ENCODE results near the gene ARPC3.
"Not testable (repeated sequence)": the region's sequence is repeated elsewhere in the genome, so short reads cannot be mapped to it uniquely, and the experiment has no call there.

ARPC3 gene

DNA sequence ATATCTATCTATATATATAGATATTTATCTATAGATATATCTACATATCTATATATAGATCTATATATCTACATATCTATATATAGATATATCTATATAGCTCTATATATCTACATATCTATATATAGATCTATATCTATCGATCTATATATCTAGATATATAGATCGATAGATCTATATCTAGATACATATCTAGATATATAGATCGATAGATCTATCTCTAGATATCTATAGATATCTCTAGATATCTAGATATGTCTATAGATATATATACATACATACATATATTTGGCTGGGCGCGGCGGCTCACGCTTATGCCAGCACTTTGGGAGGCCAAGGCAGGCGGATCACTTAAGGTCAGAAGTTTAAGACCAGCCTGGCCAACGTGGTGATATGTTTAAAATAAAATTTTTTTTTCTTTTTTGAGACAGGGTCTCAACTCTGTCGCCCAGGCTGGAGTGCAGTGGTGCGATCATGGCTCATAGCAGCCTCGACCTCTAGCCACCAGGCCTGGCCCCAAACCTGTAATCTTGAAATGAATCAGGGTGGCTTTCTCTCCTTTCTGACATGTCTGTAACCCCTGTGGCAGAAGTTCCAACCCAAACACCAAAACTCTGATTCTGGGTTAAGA lies 18.1 kb downstream of the ARPC3 start:
- H3K4me3 ChIP-seq (ENCODE audit: low read length): no peak overlapping the region; the same call in 1 of the 2 replicates
- TF ChIP-seq ZNF274 (IDR thresholded peaks at IDR 0.05; ENCODE audit: low read depth, low read length): no peak

DNA sequence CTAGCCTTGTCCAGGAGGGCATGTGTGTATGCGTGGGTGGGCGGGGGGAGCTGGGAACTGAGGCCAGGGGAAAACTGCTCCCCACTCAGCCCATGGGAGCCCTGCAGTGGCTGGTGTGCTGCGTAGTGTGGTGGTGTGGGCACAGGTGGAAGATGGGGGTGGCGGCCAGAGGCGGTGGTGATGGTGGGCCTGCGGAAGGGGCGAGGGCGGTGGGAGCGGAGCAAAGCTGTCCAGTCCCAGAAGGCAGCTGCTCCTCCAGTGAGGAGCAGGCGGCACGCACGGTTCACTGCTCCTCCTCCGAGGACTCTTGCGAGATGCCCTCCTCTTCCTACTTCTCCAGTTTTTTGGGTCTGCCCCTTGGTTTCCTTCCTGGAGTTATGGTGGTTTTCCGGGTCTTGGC lies 20.5 kb downstream of the ARPC3 start:
- not testable (repeated sequence) for H3K4me3 ChIP-seq (ENCODE audit: low read length)

DNA sequence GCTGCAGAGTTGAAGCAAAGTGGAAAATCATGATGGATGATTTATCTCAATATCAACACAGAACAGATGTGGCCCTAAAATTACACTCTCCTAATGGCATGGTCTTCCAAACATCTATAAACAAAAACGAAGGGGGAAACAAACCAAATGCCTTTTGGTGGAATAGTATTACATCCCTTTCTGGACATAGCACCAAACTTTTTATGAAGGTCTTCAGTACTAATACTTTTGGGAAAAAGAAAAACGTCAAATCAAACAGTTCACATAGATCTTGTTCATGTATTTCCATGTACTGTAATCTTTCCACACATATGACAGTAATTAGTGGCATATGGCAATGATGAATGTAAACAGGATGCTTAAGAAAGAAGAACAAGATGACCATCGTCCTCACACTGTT lies 23.7 kb downstream of the ARPC3 start:
- no peak overlapping the region for H3K4me3 ChIP-seq (ENCODE audit: low read length)
- no peak for TF ChIP-seq ZNF274 (IDR thresholded peaks at IDR 0.05; ENCODE audit: low read depth, low read length)

DNA sequence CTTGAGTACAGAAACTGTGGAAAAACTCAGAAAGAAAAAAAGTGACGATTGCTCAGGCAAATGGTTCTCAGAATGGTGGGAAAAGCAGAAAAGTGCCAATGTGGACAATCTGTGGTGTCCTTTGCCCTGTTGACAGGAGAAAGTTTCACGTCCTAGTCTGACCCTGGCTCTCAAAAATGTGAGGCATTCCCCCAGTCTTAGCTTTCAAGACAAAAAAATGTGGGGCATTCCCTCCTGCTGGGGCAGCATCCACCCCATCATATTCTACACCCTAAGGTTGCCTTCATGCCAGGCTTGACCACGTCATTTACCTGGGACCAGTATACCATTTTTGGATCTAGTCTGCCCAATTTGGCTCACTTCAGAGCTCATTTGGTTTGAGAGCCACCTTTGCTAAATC lies 25.9 kb downstream of the ARPC3 start:
- TF ChIP-seq ZNF274 (IDR thresholded peaks at IDR 0.05; ENCODE audit: low read depth, low read length): no peak
- H3K4me3 ChIP-seq (ENCODE audit: low read length): no peak overlapping the region

DNA sequence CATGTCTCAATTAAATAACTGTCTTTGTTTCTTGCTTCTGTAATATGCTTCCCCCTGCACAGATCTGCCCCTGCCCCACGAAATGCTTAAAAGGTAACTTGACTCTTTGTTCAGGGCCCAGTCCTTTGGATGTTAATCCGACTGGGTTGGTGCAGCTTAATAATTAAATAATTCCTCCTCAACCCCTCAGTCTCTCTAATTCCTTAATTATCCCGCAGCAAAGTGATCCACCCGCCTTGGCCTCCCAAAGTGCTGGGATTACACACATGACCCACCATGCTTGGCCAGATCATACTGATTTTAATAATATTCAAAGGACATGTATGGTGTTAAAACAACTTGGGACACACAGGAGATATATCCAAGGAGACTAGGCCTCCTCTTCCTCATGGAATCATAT lies 28.4 kb downstream of the ARPC3 start:
- no peak overlapping the region for H3K4me3 ChIP-seq (ENCODE audit: low read length)
- no peak for TF ChIP-seq ZNF274 (IDR thresholded peaks at IDR 0.05; ENCODE audit: low read depth, low read length)

DNA sequence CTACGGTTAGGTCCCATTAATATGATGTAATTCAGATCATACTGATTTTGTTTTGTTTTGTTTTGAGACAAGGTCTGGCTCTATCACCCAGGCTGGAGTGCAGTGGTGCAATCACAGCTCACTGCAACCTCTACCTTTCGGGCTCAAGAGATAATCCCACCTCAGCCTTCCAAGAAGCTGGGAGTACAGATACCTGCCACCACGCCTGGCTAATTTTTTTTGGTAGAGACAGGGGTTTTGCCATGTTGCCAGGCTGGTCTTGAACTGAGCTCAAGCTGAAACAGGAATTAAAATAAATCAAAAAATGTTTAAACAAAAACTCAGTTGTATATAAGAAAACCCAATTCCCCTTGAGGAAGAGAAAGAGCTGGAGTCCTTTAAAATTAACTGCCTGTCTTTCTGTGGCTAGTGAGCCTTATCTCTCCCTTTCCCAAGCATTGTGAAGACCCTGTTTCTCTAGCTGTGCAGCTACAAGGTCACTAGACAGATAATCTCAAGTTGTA lies 28.9 kb downstream of the ARPC3 start:
- no peak for TF ChIP-seq ZNF274 (IDR thresholded peaks at IDR 0.05; ENCODE audit: low read depth, low read length)
- H3K4me3 ChIP-seq (ENCODE audit: low read length): no peak overlapping the region

DNA sequence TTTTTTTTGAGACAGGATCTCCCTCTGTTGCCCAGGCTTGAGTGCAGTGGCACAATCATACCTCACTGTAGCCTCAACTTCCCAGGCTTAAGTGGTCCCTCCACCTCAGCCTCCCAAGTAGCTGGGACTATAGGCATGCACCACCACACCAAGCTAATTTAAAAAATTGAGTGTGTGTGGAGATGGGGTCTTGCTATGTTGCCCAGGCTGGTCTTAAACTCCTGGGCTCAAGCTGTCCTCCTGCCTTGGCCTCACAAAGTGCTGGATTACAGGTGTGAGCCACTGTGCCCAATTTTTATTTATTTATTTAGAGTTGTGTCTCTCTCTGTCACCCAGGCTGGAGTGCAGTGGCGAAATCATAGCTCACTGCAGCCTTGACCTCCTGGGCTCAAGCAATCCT lies 29.5 kb downstream of the ARPC3 start:
- H3K4me3 ChIP-seq (ENCODE audit: low read length): not testable (repeated sequence)

DNA sequence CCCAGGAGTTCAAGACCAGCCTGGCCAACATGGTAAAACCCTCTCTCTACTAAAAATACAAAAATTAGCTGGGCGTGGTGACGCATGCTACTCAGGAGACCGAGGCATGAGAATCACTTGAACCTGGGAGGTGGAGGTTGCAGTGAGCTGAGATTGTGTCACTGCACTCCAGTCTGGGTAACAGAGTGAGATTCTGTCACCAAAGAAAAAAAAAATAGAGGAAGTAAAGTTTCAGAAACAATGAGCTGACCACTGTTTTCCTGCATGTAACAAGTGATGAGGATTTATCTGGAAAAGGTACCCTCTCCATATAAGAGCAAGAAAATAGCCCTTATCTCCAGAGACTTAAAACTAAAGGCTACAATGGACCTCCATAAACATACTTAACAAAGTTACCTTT lies 33.0 kb downstream of the ARPC3 start:
- not testable (repeated sequence) for H3K4me3 ChIP-seq (ENCODE audit: low read length)

DNA sequence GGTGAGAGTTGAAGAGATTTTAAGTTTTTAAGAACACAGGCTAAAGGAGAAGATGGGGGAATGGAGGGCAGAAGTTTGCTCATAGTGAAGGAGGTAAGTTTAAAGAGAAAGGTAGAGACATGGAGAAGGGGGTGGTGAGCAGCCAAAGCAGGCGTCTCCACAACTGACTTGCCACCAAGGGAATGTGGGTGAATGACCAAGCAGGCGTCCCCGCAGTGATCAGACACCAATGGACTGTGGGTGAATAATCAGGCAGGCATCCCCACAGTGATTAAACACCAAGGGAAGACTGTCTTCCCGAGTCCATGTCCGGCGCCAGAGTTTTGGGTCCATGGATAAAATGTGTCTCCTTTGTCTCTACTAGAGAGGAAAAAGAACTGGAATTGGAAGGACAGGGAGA lies 40.1 kb downstream of the ARPC3 start:
- not testable (repeated sequence) for H3K4me3 ChIP-seq (ENCODE audit: low read length)

DNA sequence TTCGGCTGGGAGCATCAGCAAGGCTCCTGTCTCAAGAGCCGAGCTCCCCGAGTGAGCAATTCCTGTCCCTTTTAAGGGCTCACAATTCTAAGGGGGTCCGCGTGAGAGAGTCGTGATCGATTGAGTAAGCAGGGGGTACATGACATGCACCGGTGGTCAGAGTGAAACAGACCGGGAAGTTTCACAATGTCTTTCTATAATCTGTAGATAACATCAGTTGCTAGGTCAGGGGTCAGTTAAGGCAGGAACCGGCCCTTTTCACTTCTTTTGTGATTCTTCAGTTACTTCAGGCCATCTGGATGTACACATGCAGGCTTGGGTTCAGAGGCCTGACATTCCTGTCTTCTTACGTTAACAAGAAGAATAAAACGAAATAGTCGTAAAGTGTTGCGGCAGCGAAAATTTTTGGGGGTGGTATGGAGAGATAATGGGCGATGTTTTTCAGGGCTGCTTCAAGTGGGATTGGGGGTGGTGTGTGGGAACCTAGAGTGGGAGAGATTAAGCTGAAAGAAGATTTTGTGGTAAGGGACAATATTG lies 44.9 kb downstream of the ARPC3 start:
- not testable (repeated sequence) for H3K4me3 ChIP-seq (ENCODE audit: low read length)

DNA sequence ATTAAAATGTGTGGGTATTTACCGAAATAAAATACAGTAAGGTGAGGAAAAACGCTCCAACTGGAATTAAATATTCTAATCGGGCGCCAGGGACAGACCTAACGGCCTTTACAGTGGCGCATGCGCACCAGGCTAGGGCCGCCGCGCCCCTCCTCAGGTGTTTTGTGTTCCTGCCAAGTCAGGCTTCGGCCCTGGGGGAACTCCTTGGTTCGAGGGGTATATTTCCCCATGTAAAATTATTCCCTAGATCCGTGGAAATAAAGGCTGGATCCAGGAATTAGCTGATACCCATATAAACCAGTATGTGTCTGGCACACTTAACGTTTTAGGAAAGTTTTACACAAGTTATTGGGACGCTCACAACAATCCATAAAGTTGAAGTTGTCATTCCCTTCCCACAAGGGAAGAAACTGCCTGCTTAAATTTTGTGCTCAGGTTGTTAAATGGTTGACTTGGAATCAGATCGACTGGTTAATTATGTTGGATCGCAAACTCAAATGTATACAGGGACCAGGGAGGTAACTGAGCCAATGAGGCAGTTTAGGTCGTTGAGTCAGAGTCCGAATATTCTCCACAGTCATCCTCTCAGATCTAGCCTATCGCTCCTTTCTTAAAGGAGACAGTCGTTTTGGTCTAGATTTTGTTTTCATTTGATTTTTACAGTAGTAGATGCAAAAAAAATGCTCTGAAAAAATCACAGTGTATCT lies 46.0 kb downstream of the ARPC3 start:
- H3K4me3 ChIP-seq (ENCODE audit: low read length): peak overlapping the region; percentile 76
- TF ChIP-seq ZNF274 (IDR thresholded peaks at IDR 0.05; ENCODE audit: low read depth, low read length): no peak

DNA sequence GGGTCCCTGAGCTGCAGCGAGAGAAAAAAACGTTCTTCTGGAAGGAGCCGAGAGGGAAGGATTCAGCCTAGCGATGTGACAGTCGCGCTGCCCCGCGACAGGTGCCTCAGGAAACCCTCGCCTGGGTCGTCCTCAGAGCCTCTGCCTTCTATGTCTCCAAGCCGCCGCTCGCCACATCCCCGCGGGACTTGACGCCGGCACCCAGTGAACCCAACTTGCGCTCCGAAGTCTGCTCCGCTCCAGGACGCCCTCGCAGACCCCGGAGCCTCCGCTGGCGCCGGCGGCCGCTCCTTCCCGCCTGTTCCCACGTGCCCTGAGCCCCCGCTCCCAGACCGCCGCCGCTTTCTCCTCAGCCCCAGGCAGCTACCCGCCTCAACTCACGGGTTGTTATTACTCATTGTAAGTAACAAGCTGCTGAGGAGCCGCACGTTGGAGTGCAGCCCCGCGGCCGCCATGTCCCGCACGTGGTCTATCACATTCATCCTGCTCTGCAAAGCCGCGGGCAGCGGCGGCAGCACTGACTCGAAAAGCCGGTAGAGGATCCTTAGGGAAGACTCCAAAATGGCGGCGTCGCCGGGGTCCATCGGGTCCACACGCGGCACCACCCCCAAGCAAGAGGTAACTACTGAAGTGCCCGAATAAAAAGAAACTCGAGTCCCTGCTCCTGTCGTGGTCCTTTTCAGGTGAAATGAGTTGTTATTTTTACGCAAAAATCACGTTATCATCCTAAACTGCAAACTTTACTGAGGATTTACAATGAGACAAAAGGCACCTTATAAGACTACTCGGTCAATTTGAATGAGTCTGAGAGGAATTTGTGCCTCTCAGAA lies 46.8 kb downstream of the ARPC3 start, which contains the start of gene ANAPC7:
Gene ANAPC7 (minus strand): TSS at position 563 of the 830 bp plus-strand sequence. CDS start 81 bp downstream, at position 482.
- no peak for TF ChIP-seq ZNF274 (IDR thresholded peaks at IDR 0.05; ENCODE audit: low read depth, low read length)
- peak within 1 kb of the TSS; percentile 76 for H3K4me3 ChIP-seq (ENCODE audit: low read length)

All from GM08714 (cell line).